H1 (cell line): ENCODE measurements around the gene MAPK8IP2. TPM values are rescaled to one million over a fixed set of nuclear protein-coding genes. Genes with fewer than 3 reads are reported as not detected.
"Not testable (repeated sequence)": the region's sequence is repeated elsewhere in the genome, so short reads cannot be mapped to it uniquely, and the experiment has no call there.

Source experiments
- CTCF ChIA-PET: fragments of 300-600 bp; sonication (Branson Sonifier 250); formaldehyde crosslinking; loops from one replicate; lab custom pipeline; 2021; ENCODE audit not compliant: partially characterized antibody; lab: Charles Lee
- POLR2A ChIA-PET: fragments of 300-600 bp; sonication (Branson Sonifier 250); formaldehyde crosslinking; loops from one replicate; lab custom pipeline; 2021; ENCODE audit warnings: inconsistent platforms; ENCODE audit not compliant: partially characterized antibody; lab: Charles Lee
- DNase-seq, 2 experiments: peaks; one replicate each; pipeline versions ENCODE4 v3.0.0 to v3.0.0-alpha.2; 2010 to 2022; ENCODE audit warnings: low spot score in 2 of 2, low read depth in 1 of 2, mixed read lengths in 1 of 2
- FAIRE-seq: peaks from 2 replicates; lab custom pipeline; 2011; peaks lifted over from hg19 to GRCh38; lab: Jason Lieb, UNC
- H2AFZ ChIP-seq: 2 replicates; pipeline ENCODE4 v1.8.1; 2012; ENCODE audit warnings: low read length, inconsistent platforms
- H2AK5ac ChIP-seq: 2 replicates; pipeline ENCODE4 v1.6.1; 2013; ENCODE audit warnings: low read depth, low read length
- H2BK120ac ChIP-seq: replicated peaks from 2 replicates; pipeline ENCODE3; 2013; ENCODE audit warnings: low read depth, low read length, inconsistent platforms
- H2BK12ac ChIP-seq: 2 replicates; pipeline ENCODE4 v1.6.1; 2013; ENCODE audit warnings: low read depth, low read length
- H2BK15ac ChIP-seq: 2 replicates; pipeline ENCODE4 v1.6.1; 2013; ENCODE audit warnings: low read length
- H2BK20ac ChIP-seq: 2 replicates; pipeline ENCODE4 v1.6.1; 2013; ENCODE audit warnings: low read length
- H2BK5ac ChIP-seq: 2 replicates; pipeline ENCODE4 v1.6.1; 2013; ENCODE audit warnings: low read depth, low read length
- H3K14ac ChIP-seq: 2 replicates; pipeline ENCODE4 v1.6.1; 2013; ENCODE audit warnings: inconsistent platforms; ENCODE audit not compliant: insufficient read length
- H3K18ac ChIP-seq: 2 replicates; pipeline ENCODE4 v1.6.1; 2013; ENCODE audit warnings: low read length; ENCODE audit errors: extremely low read depth
- H3K23ac ChIP-seq: 2 replicates; pipeline ENCODE4 v1.6.1; 2013; ENCODE audit warnings: inconsistent platforms; ENCODE audit not compliant: insufficient read length
- H3K23me2 ChIP-seq: 2 replicates; pipeline ENCODE4 v1.6.1; 2013; ENCODE audit warnings: low read depth, low read length
- H3K27ac ChIP-seq: 2 replicates; pipeline ENCODE4 v1.6.1; 2011; ENCODE audit warnings: low read depth, low read length, inconsistent platforms
- H3K27me3 ChIP-seq, 4 experiments: replicated peaks in 1 of 4; 1 replicate in 1 of 4; 2 replicates in 3 of 4; pipeline versions ENCODE4 v1.6.1 to v1.8.1; 2011 to 2013; ENCODE audit warnings: low read length in 3 of 4, mild to moderate bottlenecking in 3 of 4, inconsistent platforms in 2 of 4, mixed read lengths in 2 of 4, moderate library complexity in 1 of 4; ENCODE audit not compliant: control insufficient read depth in 3 of 4, insufficient read depth in 3 of 4; ENCODE audit errors: extremely low read depth in 1 of 4
- H3K36me3 ChIP-seq, 4 experiments: 2 replicates each; pipeline versions ENCODE4 v1.6.1 to v1.8.1; 2011 to 2013; ENCODE audit warnings: mild to moderate bottlenecking in 4 of 4, low read length in 3 of 4, moderate library complexity in 2 of 4, control low read depth in 1 of 4, inconsistent platforms in 1 of 4; ENCODE audit not compliant: insufficient read depth in 4 of 4, control insufficient read depth in 2 of 4
- H3K4ac ChIP-seq: replicated peaks from 2 replicates; pipeline ENCODE3; 2013; ENCODE audit warnings: low read length, low read depth, mixed read lengths, inconsistent platforms; ENCODE audit not compliant: insufficient read length
- H3K4me1 ChIP-seq, 4 experiments: replicated peaks in 1 of 4; 1 replicate in 1 of 4; 2 replicates in 3 of 4; pipeline versions ENCODE4 v1.6.1 to v1.8.1; 2011 to 2013; ENCODE audit warnings: low read length in 3 of 4, inconsistent platforms in 2 of 4, mixed read lengths in 1 of 4; ENCODE audit not compliant: insufficient read depth in 4 of 4, control insufficient read depth in 3 of 4
- H3K4me2 ChIP-seq, 2 experiments: 2 replicates each; pipeline versions ENCODE4 v1.6.1 to v1.8.1; 2011 to 2013; ENCODE audit warnings: low read depth in 2 of 2, low read length in 2 of 2, control low read depth in 1 of 2, inconsistent platforms in 1 of 2, mild to moderate bottlenecking in 1 of 2; ENCODE audit not compliant: insufficient read depth in 1 of 2
- H3K4me3 ChIP-seq, 4 experiments: fragments of 200-600, 300-600 bp in 1 of 4; sonication (generic), shearing (Covaris generic), sonication (Bioruptor Twin) in 1 of 4; 2 replicates each; pipeline versions ENCODE4 v1.5.1 to v1.8.1; 2011 to 2016; ENCODE audit warnings: low read length in 4 of 4, low read depth in 3 of 4, control low read depth in 2 of 4, inconsistent platforms in 2 of 4, mild to moderate bottlenecking in 2 of 4, mixed read lengths in 1 of 4, moderate library complexity in 1 of 4; ENCODE audit not compliant: insufficient read depth in 2 of 4; ENCODE audit errors: extremely low read depth in 1 of 4
- H3K56ac ChIP-seq: replicated peaks from 2 replicates; pipeline ENCODE3; 2013; ENCODE audit warnings: low read depth, mild to moderate bottlenecking, mixed read lengths, low read length, inconsistent platforms; ENCODE audit not compliant: insufficient read length
- H3K79me1 ChIP-seq: 2 replicates; pipeline ENCODE4 v1.6.1; 2013; ENCODE audit warnings: low read depth, low read length, control low read depth
- H3K79me2 ChIP-seq, 2 experiments: 2 replicates each; pipeline versions ENCODE4 v1.6.1 to v1.8.1; 2012 to 2013; ENCODE audit warnings: low read length in 2 of 2, mild to moderate bottlenecking in 2 of 2, inconsistent platforms in 1 of 2; ENCODE audit not compliant: insufficient read depth in 2 of 2, control insufficient read depth in 1 of 2
- H3K9ac ChIP-seq, 4 experiments: replicated peaks in 1 of 4; 1 replicate in 1 of 4; 2 replicates in 3 of 4; pipeline versions ENCODE4 v1.6.1 to v1.8.1; 2011 to 2013; ENCODE audit warnings: low read depth in 3 of 4, low read length in 3 of 4, control low read depth in 2 of 4, mild to moderate bottlenecking in 2 of 4, moderate library complexity in 2 of 4, inconsistent platforms in 1 of 4; ENCODE audit errors: extremely low read depth in 1 of 4
- H3K9me3 ChIP-seq, 2 experiments: 2 replicates each; pipeline versions ENCODE4 v1.6.1 to v1.8.1; 2012 to 2013; ENCODE audit warnings: mild to moderate bottlenecking in 2 of 2, moderate library complexity in 2 of 2, control low read depth in 1 of 2, inconsistent platforms in 1 of 2, low read depth in 1 of 2, low read length in 1 of 2, mixed read lengths in 1 of 2; ENCODE audit not compliant: insufficient read depth in 2 of 2
- H4K20me1 ChIP-seq, 2 experiments: replicated peaks in 1 of 2; 2 replicates each; pipeline versions ENCODE3 to v1.8.1; 2011 to 2013; ENCODE audit warnings: inconsistent platforms in 2 of 2, low read length in 2 of 2, mild to moderate bottlenecking in 1 of 2; ENCODE audit not compliant: insufficient read depth in 2 of 2, control insufficient read depth in 1 of 2
- H4K5ac ChIP-seq: 2 replicates; pipeline ENCODE4 v1.6.1; 2013; ENCODE audit warnings: low read length, low read depth, mixed read lengths, inconsistent platforms; ENCODE audit not compliant: insufficient read length
- H4K8ac ChIP-seq: 2 replicates; pipeline ENCODE4 v1.8.0; 2013; ENCODE audit warnings: mild to moderate bottlenecking, moderate library complexity, low read length, inconsistent platforms; ENCODE audit not compliant: insufficient read depth; ENCODE audit errors: extremely low read depth
- H4K91ac ChIP-seq: replicated peaks from 2 replicates; pipeline ENCODE3; 2013; ENCODE audit warnings: low read length, mixed read lengths, inconsistent platforms; ENCODE audit not compliant: insufficient read length
- ATF2 ChIP-seq: IDR thresholded peaks from 2 replicates; pipeline ENCODE4 v1.6.1; 2012; ENCODE audit warnings: low read length, inconsistent platforms
- WGBS, 2 experiments: shearing (Covaris generic) in 1 of 2; methylation state at CpG; one replicate each; pipeline versions ENCODE4 v1.1.6 to v1.1.7; 2013 to 2015; ENCODE audit warnings: low lambda C conversion rate in 2 of 2, mixed read lengths in 2 of 2, inconsistent platforms in 1 of 2, low coverage in 1 of 2, missing lambda C conversion rate in 1 of 2; ENCODE audit not compliant: insufficient replicate concordance in 2 of 2, insufficient coverage in 1 of 2, insufficient read length in 1 of 2; ENCODE audit errors: extremely low coverage in 1 of 2, missing lambda C conversion rate in 1 of 2; 5-methylcytosine and 5-hydroxymethylcytosine counted together
- polyA plus RNA-seq, 7 experiments: library from polyadenylated mRNA; depleted of rRNA in 3 of 7; stranded (reverse) in 5 of 7; unstranded in 2 of 7; fragments of >200 nt in 5 of 7; fragments of 200-250 nt in 2 of 7; gene quantifications; 1 replicate in 5 of 7; 2 replicates in 1 of 7; 4 replicates in 1 of 7; pipeline versions ENCODE4 v1.2.1 to v1.2.3, GENCODE V29; 2011 to 2013; ENCODE audit warnings: missing spikeins in 2 of 7, mixed read lengths in 2 of 7
- total RNA-seq: library from RNA; stranded (reverse); fragmentation: NEBNext Ultra II Directional; extraction: Animal tissue kit (Norgen Biotek cat#: 25700); gene quantifications from 2 replicates; pipeline ENCODE4 v1.2.1, GENCODE V29; 2021

Gene MAPK8IP2
- total and polyA plus RNA-seq, 2 of the 8 experiments (the other 6 are each of a cell fraction or from before 2014, with no cell fraction given) = 1.5 to 5.5 TPM

DNA sequence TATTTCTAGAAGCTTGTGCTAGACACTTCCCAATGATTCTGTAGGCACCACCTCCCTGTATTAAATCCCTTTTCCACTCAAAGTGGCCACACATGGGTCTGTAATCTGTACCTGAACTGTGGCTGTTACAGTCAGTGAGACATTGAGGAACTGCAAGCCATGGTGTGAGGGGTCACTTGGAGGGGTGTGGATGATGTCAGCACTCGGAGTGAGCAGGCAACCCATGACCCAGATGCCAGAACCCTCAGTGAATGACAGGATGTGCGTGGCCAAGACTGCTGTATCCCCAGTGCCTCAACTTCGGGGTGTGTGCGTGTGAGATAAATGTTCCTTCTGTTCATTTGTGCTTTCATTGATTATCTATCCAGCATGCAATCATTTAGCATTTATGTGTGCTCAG is 57.3 kb downstream of the MAPK8IP2 start (continued):
- no peak for TF ChIP-seq ATF2

DNA sequence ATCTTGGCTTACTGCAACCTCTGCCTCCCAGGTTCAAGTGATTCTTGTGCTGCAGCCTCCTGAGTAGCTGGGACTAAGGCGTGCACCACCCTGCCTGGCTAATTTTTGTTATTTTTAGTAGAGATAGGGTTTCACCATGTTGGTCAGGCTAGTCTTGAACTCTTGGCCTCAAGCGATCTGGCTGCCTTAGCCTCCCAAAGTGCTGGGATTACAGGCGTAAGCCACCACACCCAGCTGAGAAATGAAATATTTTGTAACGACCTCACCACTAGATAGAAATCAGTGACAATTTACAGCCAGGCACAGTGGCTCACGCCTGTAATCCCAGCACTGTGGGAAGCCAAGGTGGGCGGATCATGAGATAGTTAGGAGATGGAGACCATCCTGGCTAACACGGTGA is 59.1 kb downstream of the MAPK8IP2 start:
- H3K18ac ChIP-seq, POLR2A ChIA-PET, H2AFZ ChIP-seq, H3K9me3 ChIP-seq, H2BK20ac ChIP-seq, H3K4me2 ChIP-seq, H4K5ac ChIP-seq, FAIRE-seq, H3K36me3 ChIP-seq, H2BK5ac ChIP-seq, H3K79me1 ChIP-seq, H2BK15ac ChIP-seq, H4K91ac ChIP-seq, H3K4me3 ChIP-seq, DNase-seq, H4K8ac ChIP-seq, H3K56ac ChIP-seq, H3K23ac ChIP-seq, H2BK120ac ChIP-seq, H3K4me1 ChIP-seq, H3K27ac ChIP-seq, H4K20me1 ChIP-seq, H3K14ac ChIP-seq, H2AK5ac ChIP-seq, H3K9ac ChIP-seq, H3K79me2 ChIP-seq, H3K4ac ChIP-seq, H2BK12ac ChIP-seq, H3K23me2 ChIP-seq: not testable (repeated sequence)
- CTCF ChIA-PET = interaction anchor here (0.8 to 1.0 kb wide), 2 partner anchors 12 to 18 kb away, joined by 3 to 6 read pairs; no protein-coding TSS in a partner anchor
- peaks cover 0 to 23% (median 9%) of the 10 kb centered on the region in 4 experiments; a peak in 6 of 7 replicates for H3K27me3 ChIP-seq
- WGBS, 2 experiments = 88% methylated on average over 7 of the region's 7 CpGs; no CpG with 5 or more reads in 1 of the 2 experiments
